HepG2 (cell line): ENCODE measurements around the gene MRM3. TPM values are rescaled to one million over a fixed set of nuclear protein-coding genes. Genes with fewer than 3 reads are reported as not detected.

Source experiments
- ATAC-seq: fragments of 200-7000 bp; cut with Tn5 transposase; 3 replicates; pipeline ENCODE4 v1.9.1; 2020; ENCODE audit warnings: mild to moderate bottlenecking, moderate library complexity
- BruUV-seq: library from RNA; stranded (reverse); fragments of 400-500 nt; replicated peaks from 2 replicates; lab custom pipeline; 2021; lab: Mats Ljungman, UMichigan
- CTCF ChIA-PET: fragments of 300-600 bp; formaldehyde crosslinking; extraction: SDS; loops from one replicate; lab custom pipeline; 2021; ENCODE audit warnings: low total read pairs, inconsistent platforms, low intra/inter-chr PET ratio; lab: Yijun Ruan, JAX
- POLR2A ChIA-PET: fragments of 350-600 bp; sonication (Branson Sonifier 250); formaldehyde crosslinking; loops from one replicate; lab custom pipeline; 2020; ENCODE audit warnings: antibody characterized with exemption, inconsistent platforms; lab: Yijun Ruan, JAX
- DNase-seq: peaks from one replicate; pipeline ENCODE4 v3.0.0-alpha.2; 2015; ENCODE audit warnings: low spot score
- FAIRE-seq: peaks from 3 replicates; lab custom pipeline; 2011; peaks lifted over from hg19 to GRCh38; lab: Jason Lieb, UNC
- H2AFZ ChIP-seq: one replicate; pipeline ENCODE4 v1.6.1; 2011; ENCODE audit warnings: low read length, inconsistent platforms
- H3K27ac ChIP-seq: fragments of 300-600 bp; 3 replicates; pipeline ENCODE4 v1.8.0; 2011; ENCODE audit warnings: mixed run types, mild to moderate bottlenecking, mixed read lengths, low read length, inconsistent platforms; ENCODE audit not compliant: insufficient read depth; ENCODE audit errors: extremely low read length
- H3K27me3 ChIP-seq, 2 experiments: fragments of 200-600 bp in 1 of 2; 2 replicates in 1 of 2; 3 replicates in 1 of 2; pipeline versions ENCODE4 v1.6.0 to v1.8.0; 2011; ENCODE audit warnings: low read length in 2 of 2, mild to moderate bottlenecking in 2 of 2, moderate library complexity in 2 of 2, inconsistent platforms in 1 of 2; ENCODE audit not compliant: insufficient read depth in 2 of 2, control insufficient read depth in 1 of 2
- H3K36me3 ChIP-seq, 2 experiments: fragments of 200-600 bp in 1 of 2; replicated peaks in 1 of 2; 2 replicates in 1 of 2; 3 replicates in 1 of 2; pipeline versions ENCODE4 v1.5.1 to v1.8.0; 2011; ENCODE audit warnings: low read length in 2 of 2, inconsistent platforms in 1 of 2; ENCODE audit not compliant: insufficient read depth in 2 of 2, control insufficient read depth in 1 of 2
- H3K4me1 ChIP-seq: 2 replicates; pipeline ENCODE4 v1.5.1; 2012; ENCODE audit warnings: low read length, inconsistent platforms; ENCODE audit not compliant: insufficient read depth
- H3K4me2 ChIP-seq: 2 replicates; pipeline ENCODE4 v1.6.0; 2011; ENCODE audit warnings: low read depth, low read length, inconsistent platforms
- H3K4me3 ChIP-seq, 3 experiments: fragments of 200-600 bp in 1 of 3; sonication (generic), shearing (Covaris generic) in 1 of 3; replicated peaks in 1 of 3; 2 replicates each; pipeline ENCODE4 v1.5.1; 2011 to 2016; ENCODE audit warnings: low read length in 3 of 3, inconsistent platforms in 2 of 3, low read depth in 2 of 3, mild to moderate bottlenecking in 2 of 3, control low read depth in 1 of 3, mixed read lengths in 1 of 3; ENCODE audit not compliant: insufficient read depth in 1 of 3
- H3K79me2 ChIP-seq: one replicate; pipeline ENCODE4 v1.6.1; 2011; ENCODE audit warnings: low read length, inconsistent platforms; ENCODE audit not compliant: insufficient read depth
- H3K9ac ChIP-seq: 2 replicates; pipeline ENCODE4 v1.6.0; 2011; ENCODE audit warnings: mild to moderate bottlenecking, low read depth, low read length, inconsistent platforms; ENCODE audit not compliant: insufficient read depth
- H3K9me3 ChIP-seq: 2 replicates; pipeline ENCODE4 v1.5.1; 2012; ENCODE audit warnings: mild to moderate bottlenecking, low read length
- H4K20me1 ChIP-seq: 2 replicates; pipeline ENCODE4 v1.6.0; 2011; ENCODE audit warnings: inconsistent platforms, mild to moderate bottlenecking, low read length, moderate library complexity; ENCODE audit not compliant: insufficient read depth
- DMTF1 ChIP-seq: sonication (generic); formaldehyde crosslinking; IDR thresholded peaks from 2 replicates; pipeline ENCODE4 v1.4.0; 2020; ENCODE audit warnings: mild to moderate bottlenecking, missing genetic modification reagents
- E2F5 ChIP-seq: sonication (generic); formaldehyde crosslinking; conservative IDR thresholded peaks from 2 replicates; pipeline ENCODE4 v1.4.0; 2020; ENCODE audit warnings: missing genetic modification reagents
- GLI4 ChIP-seq: sonication (generic); formaldehyde crosslinking; IDR thresholded peaks from 2 replicates; pipeline ENCODE4 v1.5.1; 2020; ENCODE audit warnings: missing genetic modification reagents, mild to moderate bottlenecking, moderate library complexity, borderline replicate concordance
- HMG20A ChIP-seq: IDR thresholded peaks from 2 replicates; pipeline ENCODE4 v1.6.1; 2016; ENCODE audit warnings: borderline replicate concordance
- HNF1B ChIP-seq: sonication (generic); formaldehyde crosslinking; IDR thresholded peaks from 2 replicates; pipeline ENCODE4 v1.5.1; 2020; ENCODE audit warnings: mild to moderate bottlenecking, moderate library complexity, missing genetic modification reagents
- KMT2B ChIP-seq: IDR thresholded peaks from 2 replicates; pipeline ENCODE4 v1.6.1; 2016; ENCODE audit warnings: missing genetic modification reagents, missing compliant biosample characterization
- MTA1 ChIP-seq: sonication (generic); formaldehyde crosslinking; IDR thresholded peaks from 2 replicates; pipeline ENCODE4 v1.4.0; 2020; ENCODE audit warnings: missing genetic modification reagents, mild to moderate bottlenecking, borderline replicate concordance
- PHF20 ChIP-seq: sonication (generic); formaldehyde crosslinking; IDR thresholded peaks from 2 replicates; pipeline ENCODE4 v1.5.0; 2020; ENCODE audit warnings: mild to moderate bottlenecking, missing genetic modification reagents
- RNF2 ChIP-seq: fragments of 450-650 bp; conservative IDR thresholded peaks from 2 replicates; pipeline ENCODE4 v1.6.1; 2016; ENCODE audit warnings: low read depth
- SCMH1 ChIP-seq: sonication (generic); formaldehyde crosslinking; IDR thresholded peaks from 2 replicates; pipeline ENCODE4 v1.9.0; 2021; ENCODE audit warnings: missing genetic modification reagents, mild to moderate bottlenecking, borderline replicate concordance
- TARDBP ChIP-seq: sonication (generic); formaldehyde crosslinking; IDR thresholded peaks from 2 replicates; pipeline ENCODE4 v1.8.0; 2022; ENCODE audit warnings: mild to moderate bottlenecking, missing genetic modification reagents
- TFAP4 ChIP-seq: sonication (generic); IDR thresholded peaks from 2 replicates; pipeline ENCODE4 v1.6.1; 2016; ENCODE audit warnings: low read depth, borderline replicate concordance
- ZBTB37 ChIP-seq: sonication (generic); formaldehyde crosslinking; IDR thresholded peaks from 2 replicates; pipeline ENCODE4 v1.4.0; 2020; ENCODE audit warnings: mild to moderate bottlenecking, missing genetic modification reagents
- ZNF616 ChIP-seq: sonication (generic); formaldehyde crosslinking; IDR thresholded peaks from 2 replicates; pipeline ENCODE4 v1.5.0; 2020; ENCODE audit warnings: low read depth, mild to moderate bottlenecking, missing genetic modification reagents
- WGBS: methylation state at CpG from one replicate; pipeline ENCODE4 v1.1.6; 2017; ENCODE audit warnings: low lambda C conversion rate; 5-methylcytosine and 5-hydroxymethylcytosine counted together
- in situ Hi-C: cut with HindIII; loops from 2 replicates; pipeline ENCODE4 v1.10.0; 2017; ENCODE audit warnings: low pct_unique_long_range_greater_than_20kb; ENCODE audit not compliant: extremely low pct_ligation_motif_present
- intact Hi-C: fragments of 100-400 bp; cut with micrococcal nuclease; formaldehyde crosslinking; loops from one replicate; pipeline ENCODE4 v1.10.0; 2022; ENCODE audit not compliant: unreplicated experiment
- polyA plus RNA-seq, 8 experiments: library from polyadenylated mRNA; depleted of rRNA in 3 of 8; stranded (reverse) in 7 of 8; unstranded in 1 of 8; fragments of >200 nt; fragmentation: Illumina TruSeq in 4 of 8; extraction: Trizol in 4 of 8; gene quantifications; 2 replicates each; pipeline versions ENCODE4 v1.2.1 to v1.2.3, GENCODE V29; 2011 to 2016; ENCODE audit warnings: low read depth in 4 of 8, missing spikeins in 1 of 8, mixed read lengths in 1 of 8; ENCODE audit not compliant: insufficient read depth in 1 of 8
- total RNA-seq, 5 experiments: library from RNA; depleted of rRNA; stranded (reverse); fragments of >200 nt; fragmentation: Illumina TruSeq; extraction: Trizol; gene quantifications; 2 replicates each; pipeline ENCODE4 v1.2.3, GENCODE V29; 2016; ENCODE audit warnings: low read depth in 1 of 5

Gene MRM3
- total and polyA plus RNA-seq, 2 of the 13 experiments (the other 11 are each of a cell fraction or from before 2014, with no cell fraction given) = 12.3 to 25.5 TPM

GRCh38 chr17:773016-773415 is 9.1 kb upstream of the MRM3 start (continued):
- no peak for TF ChIP-seq SCMH1 (CRISPR knock-in tag)
- no peak for TF ChIP-seq RNF2
- TF ChIP-seq KMT2B (CRISPR knock-in tag) = no peak
- TF ChIP-seq E2F5 (CRISPR knock-in tag) = no peak
- no peak for TF ChIP-seq ZBTB37 (CRISPR knock-in tag)
- no peak for TF ChIP-seq GLI4 (CRISPR knock-in tag)

GRCh38 chr17:773467-774312 is 8.5 kb upstream of the MRM3 start:
- peaks cover 29 to 86% of the 10 kb centered on the region in 2 experiments for H3K36me3 ChIP-seq
- no peaks in the 10 kb centered on the region for H3K9me3 ChIP-seq
- intact Hi-C loops = no loop called here
- peaks cover 11% of the 10 kb centered on the region for H3K4me1 ChIP-seq
- no peak overlapping the region for H3K9ac ChIP-seq
- no peak overlapping the region for H3K4me2 ChIP-seq
- CTCF ChIA-PET = no interaction called here
- POLR2A ChIA-PET = no interaction called here
- no peak overlapping the region for H3K4me3 ChIP-seq
- ATAC-seq (no peak), DNase-seq (no peak), FAIRE-seq (no peak)
- no peak overlapping the region for H3K27ac ChIP-seq
- WGBS = 98% methylated on average over 9 of the region's 14 CpGs
- in situ Hi-C loops = no loop called here
- H3K79me2 ChIP-seq = peaks cover 2% of the 10 kb centered on the region
- BruUV-seq = no TSS peak
- no peak overlapping the region for H2AFZ ChIP-seq
- no peaks in the 10 kb centered on the region for H4K20me1 ChIP-seq
- no peaks in the 10 kb centered on the region for H3K27me3 ChIP-seq
- no peak for TF ChIP-seq DMTF1
- TF ChIP-seq TARDBP (CRISPR knock-in tag) = no peak
- TF ChIP-seq ZNF616 (CRISPR knock-in tag) = no peak
- no peak for TF ChIP-seq PHF20 (CRISPR knock-in tag)
- no peak for TF ChIP-seq TFAP4
- no peak for TF ChIP-seq MTA1 (CRISPR knock-in tag)
- no peak for TF ChIP-seq HNF1B (CRISPR knock-in tag)
- TF ChIP-seq HMG20A = no peak
